HEK293 (cell line): Measurements from ENCODE around the gene NLK.
A peak's percentile ranks its signal among the peaks of the same experiment; 100 is the strongest.

ENCODE experiments used
- CTCF ChIA-PET: fragments of 350-600 bp; formaldehyde crosslinking; extraction: SDS; loops from one replicate; lab custom pipeline; 2021; ENCODE audit warnings: antibody characterized with exemption; lab: Yijun Ruan, JAX
- POLR2A ChIA-PET: fragments of 300-600 bp; formaldehyde crosslinking; extraction: SDS; loops from one replicate; lab custom pipeline; 2020; ENCODE audit warnings: antibody characterized with exemption, inconsistent platforms; lab: Yijun Ruan, JAX
- H3K27ac ChIP-seq: fragments of 200-500 bp; sonication (Bioruptor generic); 2 replicates; pipeline ENCODE4 v1.5.1; 2014; ENCODE audit warnings: low read depth, low read length, control low read depth, inconsistent platforms; ENCODE audit errors: extremely low read depth
- H3K36me3 ChIP-seq, 2 experiments: fragments of 200-500 bp in 1 of 2; sonication (Bioruptor generic) in 1 of 2; 1 replicate in 1 of 2; 2 replicates in 1 of 2; pipeline ENCODE4 v1.5.1; 2014 to 2017; ENCODE audit warnings: inconsistent platforms in 2 of 2, low read length in 2 of 2; ENCODE audit not compliant: control insufficient read depth in 2 of 2, insufficient read depth in 1 of 2
- H3K4me1 ChIP-seq: fragments of 200-500 bp; sonication (Bioruptor generic); 2 replicates; pipeline ENCODE4 v1.5.1; 2014; ENCODE audit warnings: mild to moderate bottlenecking, low read length, inconsistent platforms; ENCODE audit not compliant: control insufficient read depth, insufficient read depth
- H3K4me3 ChIP-seq: 2 replicates; pipeline ENCODE4 v1.5.1; 2011; ENCODE audit warnings: low read depth, mild to moderate bottlenecking, control low read depth, low read length, moderate library complexity
- H3K9me3 ChIP-seq: fragments of 200-500 bp; sonication (Bioruptor generic); 2 replicates; pipeline ENCODE4 v1.5.1; 2014; ENCODE audit warnings: low read depth, low read length, inconsistent platforms; ENCODE audit not compliant: control insufficient read depth, insufficient read depth
- BCL11B ChIP-seq: fragments of 450-650 bp; formaldehyde crosslinking; IDR thresholded peaks from 2 replicates; pipeline ENCODE4 v1.5.1; 2016; ENCODE audit warnings: low read depth, missing biosample characterization, missing genetic modification characterization
- MZF1 ChIP-seq: fragments of 450-650 bp; formaldehyde crosslinking; IDR thresholded peaks from 2 replicates; pipeline ENCODE4 v1.5.1; 2017; ENCODE audit warnings: missing biosample characterization, missing genetic modification characterization, borderline replicate concordance
- RBAK ChIP-seq: fragments of 450-650 bp; formaldehyde crosslinking; IDR thresholded peaks from 2 replicates; pipeline ENCODE4 v1.5.1; 2016; ENCODE audit warnings: missing biosample characterization, missing genetic modification characterization
- TCF7L2 ChIP-seq: IDR thresholded peaks from 2 replicates; pipeline ENCODE4 v1.6.1; 2011; ENCODE audit warnings: low read depth, mild to moderate bottlenecking, inconsistent platforms, low read length, moderate library complexity, borderline replicate concordance
- YY2 ChIP-seq: fragments of 450-650 bp; formaldehyde crosslinking; IDR thresholded peaks from 2 replicates; pipeline ENCODE4 v1.5.1; 2016; ENCODE audit warnings: missing biosample characterization, missing genetic modification characterization
- ZBTB20 ChIP-seq: fragments of 450-650 bp; formaldehyde crosslinking; IDR thresholded peaks from 2 replicates; pipeline ENCODE4 v1.5.1; 2016; ENCODE audit warnings: missing biosample characterization, missing genetic modification characterization
- ZFP69B ChIP-seq: fragments of 450-650 bp; formaldehyde crosslinking; IDR thresholded peaks from 2 replicates; pipeline ENCODE4 v1.5.1; 2016; ENCODE audit warnings: missing biosample characterization, missing genetic modification characterization
- ZNF132 ChIP-seq: fragments of 450-650 bp; formaldehyde crosslinking; IDR thresholded peaks from 2 replicates; pipeline ENCODE4 v1.5.1; 2017; ENCODE audit warnings: missing biosample characterization, missing genetic modification characterization, borderline replicate concordance
- ZNF2 ChIP-seq: fragments of 450-650 bp; formaldehyde crosslinking; IDR thresholded peaks from 2 replicates; pipeline ENCODE4 v1.5.1; 2016; ENCODE audit warnings: missing biosample characterization, missing genetic modification characterization
- ZNF239 ChIP-seq: fragments of 450-650 bp; formaldehyde crosslinking; IDR thresholded peaks from 2 replicates; pipeline ENCODE4 v1.5.1; 2016; ENCODE audit warnings: missing biosample characterization, missing genetic modification characterization
- ZNF341 ChIP-seq: fragments of 450-650 bp; formaldehyde crosslinking; IDR thresholded peaks from 2 replicates; pipeline ENCODE4; 2016; ENCODE audit warnings: low read depth, missing biosample characterization, missing genetic modification characterization
- ZNF350 ChIP-seq: fragments of 450-650 bp; formaldehyde crosslinking; IDR thresholded peaks from 2 replicates; pipeline ENCODE4 v1.5.0; 2017; ENCODE audit warnings: missing biosample characterization, mild to moderate bottlenecking, missing genetic modification characterization
- ZNF48 ChIP-seq: fragments of 450-650 bp; formaldehyde crosslinking; IDR thresholded peaks from 2 replicates; pipeline ENCODE4 v1.5.1; 2016; ENCODE audit warnings: missing biosample characterization, missing genetic modification characterization
- ZNF510 ChIP-seq: fragments of 450-650 bp; formaldehyde crosslinking; IDR thresholded peaks from 2 replicates; pipeline ENCODE4 v1.5.1; 2018; ENCODE audit warnings: mild to moderate bottlenecking, missing genetic modification characterization, missing biosample characterization; ENCODE audit not compliant: insufficient replicate concordance
- ZNF530 ChIP-seq: fragments of 450-650 bp; formaldehyde crosslinking; IDR thresholded peaks from 2 replicates; pipeline ENCODE4 v1.5.1; 2016; ENCODE audit warnings: low read depth, missing biosample characterization, missing genetic modification characterization
- ZNF558 ChIP-seq: fragments of 450-650 bp; formaldehyde crosslinking; IDR thresholded peaks from 2 replicates; pipeline ENCODE4 v1.5.1; 2016; ENCODE audit warnings: missing biosample characterization, missing genetic modification characterization
- ZNF600 ChIP-seq: fragments of 450-650 bp; formaldehyde crosslinking; IDR thresholded peaks from 2 replicates; pipeline ENCODE4 v1.5.1; 2016; ENCODE audit warnings: missing biosample characterization, missing genetic modification characterization
- ZNF623 ChIP-seq: fragments of 450-650 bp; formaldehyde crosslinking; IDR thresholded peaks from 2 replicates; pipeline ENCODE4 v1.5.1; 2016; ENCODE audit warnings: missing biosample characterization, missing genetic modification characterization
- ZNF791 ChIP-seq: fragments of 450-650 bp; formaldehyde crosslinking; IDR thresholded peaks from 2 replicates; pipeline ENCODE4 v1.5.1; 2016; ENCODE audit warnings: missing biosample characterization, missing genetic modification characterization
- TF ChIP-seq, protein P1 (sequence below): fragments of 450-650 bp; formaldehyde crosslinking; IDR thresholded peaks from 2 replicates; pipeline ENCODE4 v1.5.1; 2016; ENCODE audit warnings: missing biosample characterization, missing genetic modification characterization
- TF ChIP-seq, protein P2 (sequence below): fragments of 450-650 bp; formaldehyde crosslinking; IDR thresholded peaks from 2 replicates; pipeline ENCODE4 v1.5.1; 2016; ENCODE audit warnings: missing biosample characterization, missing genetic modification characterization
- TF ChIP-seq, protein P3 (sequence below): sonication (generic); formaldehyde crosslinking; IDR thresholded peaks from 2 replicates; pipeline ENCODE4 v1.8.1; 2022; ENCODE audit warnings: mild to moderate bottlenecking, moderate library complexity, missing genetic modification reagents
- TF ChIP-seq, protein P4 (sequence below): fragments of 450-650 bp; IDR thresholded peaks from 2 replicates; pipeline ENCODE4 v1.5.1; 2018; ENCODE audit warnings: missing biosample characterization, missing genetic modification characterization

Gene NLK

DNA sequence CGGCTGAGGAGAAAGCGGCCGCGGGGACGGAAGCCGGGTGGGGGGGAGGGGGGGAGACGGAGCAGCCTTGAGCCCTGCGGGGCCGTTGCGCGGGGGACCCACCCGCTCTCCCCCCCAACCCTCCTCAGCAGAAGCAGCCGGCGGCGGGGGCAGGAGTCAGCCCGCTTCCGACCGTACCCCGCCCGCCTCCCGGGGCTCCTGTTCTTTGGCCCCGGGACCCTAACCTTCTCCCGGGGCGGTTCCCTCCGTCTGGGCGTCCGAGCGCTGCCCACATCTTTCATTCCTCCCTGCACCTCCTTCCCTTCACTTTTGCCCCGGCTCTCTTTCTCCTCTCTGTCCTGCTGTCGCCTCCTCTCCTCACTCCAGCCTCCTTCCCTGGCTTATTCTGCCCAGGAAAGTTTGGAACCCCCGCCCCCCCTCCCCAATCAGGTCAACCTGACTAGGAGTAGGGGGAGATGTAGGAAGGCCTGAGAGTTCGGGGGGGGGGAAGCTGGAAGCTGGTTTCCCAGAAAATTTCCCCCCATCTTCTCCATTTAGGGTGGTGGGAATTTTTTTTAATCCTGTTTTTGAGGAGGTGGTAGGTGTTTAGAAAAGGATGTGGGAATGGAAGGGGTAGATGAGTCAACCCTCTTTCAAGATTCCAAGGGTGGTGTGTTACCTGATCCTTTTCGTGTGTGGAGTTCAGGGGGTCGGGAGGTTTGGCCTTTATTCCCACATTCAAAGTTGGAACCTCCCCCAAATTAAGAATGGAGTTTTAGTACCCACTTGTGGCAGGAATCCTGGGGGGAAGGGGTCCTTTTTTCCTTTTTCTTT is 427 bp upstream of the NLK start (continued):
- TF ChIP-seq ZNF350 (tag by site-specific recombination), result no peak
- TF ChIP-seq ZNF341 (tag by site-specific recombination), result peak; percentile 71
- peak; percentile 19; the same call in 1 of the 2 replicates for TF ChIP-seq ZBTB20 (tag by site-specific recombination)
- no peak for TF ChIP-seq ZNF510 (tag by site-specific recombination)
- 0 out of 2 replicates have a peak, but pooled peaks have one; percentile 28 for TF ChIP-seq BCL11B (tag by site-specific recombination)

DNA sequence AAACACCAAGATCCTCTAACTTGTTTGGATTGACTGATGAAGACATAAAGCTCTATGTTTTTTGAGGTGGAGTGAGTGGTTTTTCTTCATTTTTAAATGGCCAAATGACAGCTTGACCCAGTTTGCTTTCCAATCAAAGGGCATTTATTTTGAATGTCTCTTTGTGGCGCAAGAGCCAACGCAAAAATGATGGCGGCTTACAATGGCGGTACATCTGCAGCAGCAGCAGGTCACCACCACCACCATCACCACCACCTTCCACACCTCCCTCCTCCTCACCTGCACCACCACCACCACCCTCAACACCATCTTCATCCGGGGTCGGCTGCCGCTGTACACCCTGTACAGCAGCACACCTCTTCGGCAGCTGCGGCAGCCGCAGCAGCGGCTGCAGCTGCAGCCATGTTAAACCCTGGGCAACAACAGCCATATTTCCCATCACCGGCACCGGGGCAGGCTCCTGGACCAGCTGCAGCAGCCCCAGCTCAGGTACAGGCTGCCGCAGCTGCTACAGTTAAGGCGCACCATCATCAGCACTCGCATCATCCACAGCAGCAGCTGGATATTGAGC is 329 bp downstream of the NLK start:
- H3K4me1 ChIP-seq, result peaks cover 16% of the 10 kb centered on the region; the same call in 1 of the 2 replicates
- H3K36me3 ChIP-seq, result peaks cover 0 to 10% of the 10 kb centered on the region in 2 experiments; a peak in 1 of 3 replicates
- CTCF ChIA-PET, result interaction anchor here (0.6 to 1.3 kb wide), 3 partner anchors 15 to 208 kb away, joined by 3 read pairs; no protein-coding TSS in a partner anchor
- POLR2A ChIA-PET, result interaction anchor here (0.5 to 1.5 kb wide), 3 partner anchors 11 to 293 kb away, joined by 3 to 5 read pairs (median 3); partner anchors contain the start of genes IFT20 and TNFAIP1
- no peak for TF ChIP-seq ZFP69B
- peak; percentile 30; the same call in 1 of the 2 replicates for TF ChIP-seq YY2 (tag by site-specific recombination)
- no peak overlapping the region for H3K27ac ChIP-seq
- H3K9me3 ChIP-seq, result no peaks in the 10 kb centered on the region
- no peak overlapping the region; the same call in 1 of the 2 replicates for H3K4me3 ChIP-seq

DNA sequence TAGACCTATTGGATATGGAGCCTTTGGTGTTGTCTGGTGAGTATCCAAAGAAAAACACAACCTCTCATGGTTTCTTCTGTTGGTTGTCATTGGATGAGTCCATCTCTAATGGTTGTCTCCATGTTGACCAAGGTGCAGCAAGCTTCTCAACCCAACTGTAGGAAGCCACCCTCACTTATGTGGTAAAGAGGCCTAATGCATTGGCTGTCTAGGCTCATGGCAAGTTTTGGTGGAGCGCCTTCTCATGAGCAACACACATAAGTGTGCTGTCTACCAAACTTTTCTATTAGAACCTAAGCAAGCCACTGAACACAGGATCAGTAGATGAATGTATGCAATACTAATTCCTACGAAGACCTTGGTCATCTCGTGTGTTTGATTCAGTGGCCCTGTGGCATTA is 819 bp downstream of the NLK start:
- TF ChIP-seq, protein P1, sequence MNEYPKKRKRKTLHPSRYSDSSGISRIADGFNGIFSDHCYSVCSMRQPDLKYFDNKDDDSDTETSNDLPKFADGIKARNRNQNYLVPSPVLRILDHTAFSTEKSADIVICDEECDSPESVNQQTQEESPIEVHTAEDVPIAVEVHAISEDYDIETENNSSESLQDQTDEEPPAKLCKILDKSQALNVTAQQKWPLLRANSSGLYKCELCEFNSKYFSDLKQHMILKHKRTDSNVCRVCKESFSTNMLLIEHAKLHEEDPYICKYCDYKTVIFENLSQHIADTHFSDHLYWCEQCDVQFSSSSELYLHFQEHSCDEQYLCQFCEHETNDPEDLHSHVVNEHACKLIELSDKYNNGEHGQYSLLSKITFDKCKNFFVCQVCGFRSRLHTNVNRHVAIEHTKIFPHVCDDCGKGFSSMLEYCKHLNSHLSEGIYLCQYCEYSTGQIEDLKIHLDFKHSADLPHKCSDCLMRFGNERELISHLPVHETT (tag by site-specific recombination), result no peak
- TF ChIP-seq ZFP69B (no peak), ZNF623 (tag by site-specific recombination) (no peak), ZNF2 (tag by site-specific recombination) (no peak), ZNF530 (no peak), MZF1 (tag by site-specific recombination) (no peak), ZNF132 (tag by site-specific recombination) (no peak), ZNF558 (tag by site-specific recombination) (no peak), ZNF600 (no peak), RBAK (tag by site-specific recombination) (no peak), ZNF48 (no peak), ZNF791 (tag by site-specific recombination) (no peak), TCF7L2 (no peak), ZBTB20 (tag by site-specific recombination) (no peak), ZNF239 (tag by site-specific recombination) (no peak)
- TF ChIP-seq, protein P2, sequence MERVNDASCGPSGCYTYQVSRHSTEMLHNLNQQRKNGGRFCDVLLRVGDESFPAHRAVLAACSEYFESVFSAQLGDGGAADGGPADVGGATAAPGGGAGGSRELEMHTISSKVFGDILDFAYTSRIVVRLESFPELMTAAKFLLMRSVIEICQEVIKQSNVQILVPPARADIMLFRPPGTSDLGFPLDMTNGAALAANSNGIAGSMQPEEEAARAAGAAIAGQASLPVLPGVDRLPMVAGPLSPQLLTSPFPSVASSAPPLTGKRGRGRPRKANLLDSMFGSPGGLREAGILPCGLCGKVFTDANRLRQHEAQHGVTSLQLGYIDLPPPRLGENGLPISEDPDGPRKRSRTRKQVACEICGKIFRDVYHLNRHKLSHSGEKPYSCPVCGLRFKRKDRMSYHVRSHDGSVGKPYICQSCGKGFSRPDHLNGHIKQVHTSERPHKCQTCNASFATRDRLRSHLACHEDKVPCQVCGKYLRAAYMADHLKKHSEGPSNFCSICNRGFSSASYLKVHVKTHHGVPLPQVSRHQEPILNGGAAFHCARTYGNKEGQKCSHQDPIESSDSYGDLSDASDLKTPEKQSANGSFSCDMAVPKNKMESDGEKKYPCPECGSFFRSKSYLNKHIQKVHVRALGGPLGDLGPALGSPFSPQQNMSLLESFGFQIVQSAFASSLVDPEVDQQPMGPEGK, result no peak
- TF ChIP-seq, protein P3, sequence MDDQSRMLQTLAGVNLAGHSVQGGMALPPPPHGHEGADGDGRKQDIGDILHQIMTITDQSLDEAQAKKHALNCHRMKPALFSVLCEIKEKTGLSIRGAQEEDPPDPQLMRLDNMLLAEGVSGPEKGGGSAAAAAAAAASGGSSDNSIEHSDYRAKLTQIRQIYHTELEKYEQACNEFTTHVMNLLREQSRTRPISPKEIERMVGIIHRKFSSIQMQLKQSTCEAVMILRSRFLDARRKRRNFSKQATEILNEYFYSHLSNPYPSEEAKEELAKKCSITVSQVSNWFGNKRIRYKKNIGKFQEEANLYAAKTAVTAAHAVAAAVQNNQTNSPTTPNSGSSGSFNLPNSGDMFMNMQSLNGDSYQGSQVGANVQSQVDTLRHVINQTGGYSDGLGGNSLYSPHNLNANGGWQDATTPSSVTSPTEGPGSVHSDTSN, result no peak
- TF ChIP-seq, protein P4, sequence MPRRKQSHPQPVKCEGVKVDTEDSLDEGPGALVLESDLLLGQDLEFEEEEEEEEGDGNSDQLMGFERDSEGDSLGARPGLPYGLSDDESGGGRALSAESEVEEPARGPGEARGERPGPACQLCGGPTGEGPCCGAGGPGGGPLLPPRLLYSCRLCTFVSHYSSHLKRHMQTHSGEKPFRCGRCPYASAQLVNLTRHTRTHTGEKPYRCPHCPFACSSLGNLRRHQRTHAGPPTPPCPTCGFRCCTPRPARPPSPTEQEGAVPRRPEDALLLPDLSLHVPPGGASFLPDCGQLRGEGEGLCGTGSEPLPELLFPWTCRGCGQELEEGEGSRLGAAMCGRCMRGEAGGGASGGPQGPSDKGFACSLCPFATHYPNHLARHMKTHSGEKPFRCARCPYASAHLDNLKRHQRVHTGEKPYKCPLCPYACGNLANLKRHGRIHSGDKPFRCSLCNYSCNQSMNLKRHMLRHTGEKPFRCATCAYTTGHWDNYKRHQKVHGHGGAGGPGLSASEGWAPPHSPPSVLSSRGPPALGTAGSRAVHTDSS (tag by site-specific recombination), result no peak
- Histone ChIP-seq H3K4me1 (peaks cover 16% of the 10 kb centered on the region), H3K4me3 (no peak overlapping the region), H3K27ac (no peak overlapping the region), H3K9me3 (no peaks in the 10 kb centered on the region), H3K36me3 (peaks cover 0 to 10% of the 10 kb centered on the region in 2 experiments; a peak in 1 of 3 replicates)
- POLR2A ChIA-PET, result interaction anchor here (0.5 to 1.5 kb wide), 3 partner anchors 12 to 292 kb away, joined by 3 to 5 read pairs (median 3); partner anchors contain the start of genes IFT20 and TNFAIP1
- CTCF ChIA-PET, result interaction anchor here (0.6 to 1.3 kb wide), 2 partner anchors 15 to 17 kb away, joined by 3 read pairs; no protein-coding TSS in a partner anchor
